Midbrain (tissue), 1 donor: ENCODE measurements around the gene GAPDHS.

Experiments used
- DNase-seq: peaks from one replicate; lab custom pipeline; 2025; lab: John Stamatoyannopoulos, UW

The GAPDHS gene

DNA sequence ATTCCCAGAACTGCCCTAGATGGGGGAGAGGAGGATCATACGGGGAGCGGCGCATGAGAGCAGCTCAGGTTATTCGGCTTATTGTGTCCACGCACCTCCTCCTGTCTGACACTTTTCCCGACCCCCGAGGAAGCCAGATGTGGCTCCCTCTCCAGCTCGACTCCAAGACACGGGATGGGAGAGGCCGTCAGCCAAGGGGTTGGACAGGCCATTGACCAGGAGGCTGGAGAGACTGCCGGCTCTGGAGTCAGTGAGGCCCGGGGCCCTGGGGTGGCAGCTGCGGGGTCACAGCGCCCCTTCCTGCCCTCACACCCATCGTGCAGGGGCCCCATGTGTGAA lies 22.7 kb upstream of the GAPDHS start:
- no peak for DNase-seq

DNA sequence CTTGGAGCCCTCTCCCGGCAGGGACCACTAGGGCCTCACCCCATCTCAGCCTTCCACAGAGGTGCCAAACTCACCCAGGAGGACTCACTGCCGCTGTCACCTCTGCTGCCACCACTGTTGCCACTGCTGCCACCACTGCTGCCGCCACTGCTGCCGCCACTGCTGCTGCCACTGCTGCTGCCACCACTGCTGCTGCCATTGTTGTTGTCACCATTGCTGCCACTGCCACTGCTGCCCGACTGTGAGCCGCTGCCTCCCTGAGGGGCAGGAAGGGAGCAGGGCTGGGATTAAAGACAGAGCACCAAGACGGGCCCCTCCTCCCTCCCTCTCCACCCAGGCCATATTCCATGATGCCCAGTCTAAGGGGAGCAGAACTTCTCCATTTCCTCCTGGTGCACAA lies 21.9 kb upstream of the GAPDHS start:
- DNase-seq = no peak

DNA sequence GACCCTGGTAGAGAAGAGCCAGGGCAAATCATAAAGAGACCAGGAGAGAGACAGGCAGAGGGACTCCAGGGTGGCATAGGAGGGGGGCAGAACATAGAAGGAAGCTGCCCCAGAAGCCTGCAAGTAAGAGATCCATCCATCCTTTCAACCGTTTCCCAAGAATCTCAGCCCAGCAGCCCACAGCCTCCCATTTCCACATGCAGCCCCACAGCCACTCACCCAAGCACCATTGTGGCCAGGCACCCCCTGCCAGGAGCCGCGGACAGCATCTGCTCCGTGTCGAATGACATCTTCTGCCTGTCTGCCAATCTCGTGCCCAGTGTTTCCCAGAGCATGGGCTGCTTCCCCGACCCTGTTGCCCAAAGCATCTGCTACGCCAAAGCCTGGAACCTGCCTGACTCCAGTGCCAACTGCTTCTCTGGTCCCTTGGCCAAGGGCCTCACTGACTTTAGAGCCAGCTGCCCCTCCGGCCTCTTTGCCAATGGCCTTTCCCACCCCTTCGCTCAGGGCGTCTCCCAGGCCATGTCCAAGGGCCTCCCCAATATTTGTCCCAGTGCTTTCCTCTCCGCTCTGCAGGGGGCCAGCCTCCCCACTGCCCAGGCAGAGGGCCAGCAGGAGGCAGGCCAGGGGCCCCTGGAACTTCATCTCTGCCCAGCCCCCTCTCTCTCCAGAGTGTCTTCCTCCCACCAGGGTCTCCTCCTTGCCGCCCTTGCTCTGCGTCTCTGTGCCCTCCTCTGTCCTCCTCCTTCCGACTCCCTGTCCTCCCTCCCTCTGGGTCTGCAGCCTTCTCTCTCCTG lies 20.2 kb upstream of the GAPDHS start:
- no peak for DNase-seq

DNA sequence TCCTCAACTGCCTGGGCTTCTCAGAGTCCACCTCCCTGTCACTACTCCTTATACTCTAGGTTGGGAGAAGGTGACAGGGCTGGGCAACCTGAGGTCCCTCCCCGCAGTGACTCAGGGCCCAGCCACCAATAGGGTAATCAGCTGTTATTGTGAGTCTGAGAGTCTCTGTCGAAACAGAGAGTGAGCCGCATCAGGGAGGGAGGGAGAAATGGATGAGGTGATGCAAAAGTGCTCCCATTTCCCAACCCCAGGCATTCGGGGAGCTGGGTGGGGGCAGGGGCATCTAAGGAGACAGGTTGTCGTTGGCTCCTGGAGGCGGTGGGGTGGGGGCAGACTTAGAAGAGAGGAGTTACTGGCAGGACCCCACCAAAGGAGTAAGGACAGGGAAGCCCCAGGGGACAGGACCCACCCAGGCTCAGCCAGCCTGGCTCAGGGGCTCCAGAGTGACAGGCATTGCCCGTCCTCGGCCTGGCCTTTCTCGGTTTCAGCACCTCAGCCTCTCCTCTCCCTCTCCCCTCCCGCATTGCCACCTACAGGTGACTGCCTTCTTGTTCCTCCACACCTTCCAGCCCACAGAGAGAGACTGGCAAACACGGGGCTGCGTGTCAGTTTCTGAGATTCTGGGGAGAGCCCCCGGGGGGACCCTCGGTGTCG lies 19.5 kb upstream of the GAPDHS start, which contains the start of gene DMKN:
DMKN (minus strand) TSS at position 22 of the 654 bp plus-strand sequence. CDS start 174 bp downstream, outside the sequence.
- DNase-seq = no peak

DNA sequence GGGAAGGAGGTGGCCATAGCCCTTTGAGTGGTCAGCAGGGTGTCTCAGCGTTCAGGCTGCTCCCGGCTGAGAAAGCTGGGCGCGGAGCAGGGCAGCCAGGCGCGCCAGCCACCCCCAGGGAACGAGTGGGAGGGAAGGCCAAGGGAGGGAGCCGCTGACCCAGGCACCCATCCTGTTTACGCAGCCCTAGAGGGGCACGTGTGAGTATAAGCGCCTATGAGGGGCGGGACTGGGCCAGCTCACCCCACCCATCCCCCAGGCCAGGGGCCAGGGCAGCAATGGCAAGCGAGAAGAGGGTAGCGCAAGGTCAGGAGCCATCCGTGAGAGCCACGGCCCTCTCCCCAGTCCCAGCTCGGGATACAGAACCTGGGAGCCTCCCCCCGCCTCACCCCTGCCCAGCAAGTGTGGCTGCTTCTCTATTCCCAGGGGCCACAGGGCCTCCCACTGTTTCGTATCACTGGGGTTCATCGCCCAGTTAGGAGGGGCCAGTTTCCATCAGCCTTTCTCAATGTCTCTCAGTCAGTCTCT lies 18.9 kb upstream of the GAPDHS start:
- no peak for DNase-seq

DNA sequence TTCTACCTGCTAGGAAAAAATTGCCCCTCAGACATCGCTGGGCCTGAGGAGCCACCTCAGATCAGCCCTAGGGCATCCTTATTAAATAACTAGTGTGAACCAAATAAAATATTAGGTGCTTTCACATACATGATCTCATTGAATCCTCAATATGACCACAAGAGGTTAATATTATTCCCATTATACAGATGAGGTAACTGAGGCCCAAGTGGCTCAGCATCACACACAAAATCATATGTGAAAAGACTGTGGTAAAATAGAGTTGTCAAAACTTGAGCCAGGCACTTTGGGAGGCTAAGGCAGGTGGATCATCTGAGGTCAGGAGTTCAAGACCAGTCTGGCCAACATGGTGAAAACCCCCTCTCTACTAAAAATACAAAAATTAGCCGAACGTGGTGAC lies 16.9 kb upstream of the GAPDHS start:
- no peak for DNase-seq

DNA sequence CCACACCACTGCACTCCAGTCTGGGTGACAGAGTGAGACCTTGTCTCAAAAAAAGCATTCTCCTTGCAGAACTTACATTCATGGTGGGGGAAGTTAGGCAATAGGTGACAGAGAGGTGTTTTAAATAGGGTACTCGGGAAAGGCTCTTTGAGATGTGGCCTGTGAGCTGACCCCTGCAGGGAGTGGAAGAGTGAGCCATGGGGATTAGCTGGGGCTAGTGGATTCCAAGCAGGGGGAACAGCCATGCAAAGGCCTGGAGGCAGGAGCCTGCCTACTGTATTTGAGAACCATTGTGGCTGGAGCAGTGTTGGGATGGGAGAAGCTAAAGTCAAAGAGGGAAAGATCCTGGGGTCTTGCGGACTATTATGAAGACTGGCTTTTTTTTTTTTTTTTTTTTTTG lies 15.9 kb upstream of the GAPDHS start:
- no peak for DNase-seq

DNA sequence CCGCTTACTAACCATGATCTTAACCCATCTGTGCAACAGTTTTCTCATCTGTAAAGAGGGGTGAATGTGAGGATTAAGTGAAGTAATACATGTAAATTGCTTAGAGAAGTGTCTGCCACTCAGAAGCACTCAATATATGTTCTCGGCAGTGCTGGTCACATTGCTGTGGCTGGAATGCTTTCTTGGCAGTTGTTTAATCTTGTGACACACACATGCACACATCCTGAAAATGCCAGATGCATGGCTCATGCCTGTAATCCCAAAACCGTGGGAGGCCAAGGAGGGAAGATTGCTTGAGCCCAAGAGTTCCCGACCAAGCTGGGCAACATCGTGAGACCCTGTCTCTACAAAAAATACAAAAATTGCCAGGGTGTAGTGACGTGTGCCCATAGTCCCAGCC lies 14.9 kb upstream of the GAPDHS start:
- DNase-seq = no peak

DNA sequence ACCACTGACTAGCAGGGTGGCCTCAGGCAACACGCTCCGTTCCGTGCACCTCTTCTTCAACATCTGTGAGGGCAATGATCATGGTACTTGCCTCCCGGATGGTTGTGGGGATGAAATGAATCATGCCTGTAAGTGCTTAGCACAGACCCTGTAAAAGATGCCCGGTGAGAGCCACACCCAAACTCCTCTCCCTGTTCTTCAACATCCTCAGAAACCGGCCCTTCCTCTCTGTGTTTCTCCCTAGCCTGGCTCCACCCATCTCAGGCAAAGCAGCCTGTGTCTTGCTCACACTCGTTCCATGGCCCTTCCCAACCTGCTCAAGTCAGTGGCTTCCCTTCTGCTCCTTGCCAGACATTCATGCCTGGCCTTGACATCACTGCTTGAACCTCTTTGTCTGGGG lies 14.0 kb upstream of the GAPDHS start:
- DNase-seq = no peak

DNA sequence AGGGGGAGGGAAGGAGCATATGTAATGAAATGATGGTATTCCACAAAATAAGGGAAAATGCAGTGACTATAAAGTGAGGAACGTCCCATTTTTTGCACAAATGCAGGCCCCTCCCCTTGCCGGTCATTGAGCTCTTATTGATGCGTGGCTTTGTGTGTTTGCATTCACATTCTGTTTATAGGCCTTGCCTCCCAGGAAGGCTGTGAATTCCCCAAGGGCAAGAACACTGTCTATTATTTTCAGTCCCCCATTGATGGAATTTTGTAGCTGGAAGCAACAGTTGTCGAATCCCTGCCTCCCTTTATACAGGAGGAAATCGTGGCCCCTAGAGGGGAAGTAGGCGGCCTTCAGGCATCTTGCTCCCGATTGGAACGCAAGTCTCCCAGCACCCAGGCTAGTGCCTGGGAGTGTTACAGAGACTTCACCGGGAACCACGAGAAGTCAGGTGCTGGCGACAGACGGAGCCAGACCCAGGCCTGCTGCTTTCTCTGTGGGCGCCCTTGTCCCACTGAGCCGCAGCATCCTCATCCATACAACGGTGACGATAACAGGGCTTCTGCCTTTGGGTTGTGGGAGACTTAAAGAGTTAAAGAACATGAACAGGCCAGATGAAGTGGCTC lies 12.0 kb upstream of the GAPDHS start:
- DNase-seq = no peak

DNA sequence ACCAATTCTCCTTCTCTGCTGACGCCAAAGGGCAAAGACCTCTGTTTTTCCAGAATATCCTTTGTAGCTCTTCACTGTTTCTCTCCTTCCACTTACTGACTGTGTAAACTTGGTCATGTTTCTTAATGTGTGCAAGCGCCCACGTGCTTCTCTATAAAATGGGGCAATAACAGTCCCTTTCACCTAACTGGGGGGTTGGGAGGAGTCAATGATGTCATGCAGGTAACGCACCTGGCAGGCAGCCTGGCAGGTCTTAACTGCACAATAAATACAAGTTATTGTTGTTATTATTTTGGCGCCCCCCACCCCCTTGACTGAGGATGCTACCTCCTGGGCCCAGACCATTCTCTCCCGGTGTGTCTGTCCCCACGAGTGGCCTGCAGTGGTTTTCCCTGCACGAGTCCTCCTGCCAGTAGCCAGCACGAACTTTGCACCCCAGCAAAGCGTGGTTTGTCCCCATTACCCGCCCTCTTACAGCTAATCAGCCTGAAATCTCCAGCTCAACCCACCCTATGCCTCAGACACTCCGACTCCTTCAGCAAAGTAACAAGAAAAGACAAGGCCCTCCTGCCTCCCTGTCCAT lies 10.4 kb upstream of the GAPDHS start:
- DNase-seq = no peak

DNA sequence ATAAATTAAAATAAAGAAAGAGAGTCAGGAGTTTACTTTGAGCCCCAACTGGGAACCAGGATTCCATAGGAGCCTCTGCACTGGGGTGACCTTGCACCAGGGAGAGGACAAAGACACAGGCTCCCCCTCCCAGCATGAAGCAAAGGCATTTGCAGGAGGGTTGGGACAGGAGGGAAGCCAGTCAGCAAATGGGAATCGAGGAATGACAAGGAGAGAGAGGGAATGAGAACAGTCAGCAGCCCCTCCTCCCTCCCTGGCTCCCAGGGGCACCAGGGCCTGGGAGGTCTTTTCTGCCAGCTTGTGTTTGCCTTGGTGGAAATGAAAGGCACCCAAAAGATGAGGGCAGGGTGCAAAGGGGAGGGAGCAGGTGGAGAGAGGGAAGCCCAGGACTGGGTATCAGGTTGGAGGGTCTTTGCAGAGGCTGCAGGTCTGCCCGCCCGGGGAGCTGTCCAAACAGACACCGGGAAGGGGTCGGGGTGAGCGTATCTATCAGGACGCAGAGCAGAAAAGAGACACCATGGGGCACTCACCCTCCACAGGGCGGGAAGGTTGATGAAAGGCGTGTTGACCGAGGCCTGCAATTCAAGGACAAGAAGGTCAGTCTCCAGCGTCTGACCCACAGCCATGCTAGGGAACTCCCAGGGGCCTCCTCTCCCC lies 8.9 kb upstream of the GAPDHS start:
- no peak for DNase-seq

DNA sequence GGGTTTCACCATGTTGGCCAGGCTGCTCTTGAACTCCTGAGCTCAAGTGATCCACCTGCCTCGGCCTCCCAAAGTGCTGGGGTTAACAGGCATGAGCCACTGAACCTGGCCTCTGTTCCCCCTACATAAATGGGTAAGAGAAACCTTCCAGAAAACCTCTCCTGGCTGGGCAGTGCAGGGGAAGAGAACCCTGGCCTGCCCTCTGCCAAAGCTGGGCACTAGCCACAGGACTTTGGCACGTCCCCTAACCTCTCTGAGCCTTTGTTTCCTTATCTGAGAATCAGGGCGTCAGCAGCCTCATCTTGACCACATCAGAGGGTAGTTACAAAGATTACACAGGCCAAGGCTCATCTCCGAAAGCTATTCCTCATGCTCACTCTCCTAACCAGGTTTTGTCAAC lies 7.4 kb upstream of the GAPDHS start:
- no peak for DNase-seq

DNA sequence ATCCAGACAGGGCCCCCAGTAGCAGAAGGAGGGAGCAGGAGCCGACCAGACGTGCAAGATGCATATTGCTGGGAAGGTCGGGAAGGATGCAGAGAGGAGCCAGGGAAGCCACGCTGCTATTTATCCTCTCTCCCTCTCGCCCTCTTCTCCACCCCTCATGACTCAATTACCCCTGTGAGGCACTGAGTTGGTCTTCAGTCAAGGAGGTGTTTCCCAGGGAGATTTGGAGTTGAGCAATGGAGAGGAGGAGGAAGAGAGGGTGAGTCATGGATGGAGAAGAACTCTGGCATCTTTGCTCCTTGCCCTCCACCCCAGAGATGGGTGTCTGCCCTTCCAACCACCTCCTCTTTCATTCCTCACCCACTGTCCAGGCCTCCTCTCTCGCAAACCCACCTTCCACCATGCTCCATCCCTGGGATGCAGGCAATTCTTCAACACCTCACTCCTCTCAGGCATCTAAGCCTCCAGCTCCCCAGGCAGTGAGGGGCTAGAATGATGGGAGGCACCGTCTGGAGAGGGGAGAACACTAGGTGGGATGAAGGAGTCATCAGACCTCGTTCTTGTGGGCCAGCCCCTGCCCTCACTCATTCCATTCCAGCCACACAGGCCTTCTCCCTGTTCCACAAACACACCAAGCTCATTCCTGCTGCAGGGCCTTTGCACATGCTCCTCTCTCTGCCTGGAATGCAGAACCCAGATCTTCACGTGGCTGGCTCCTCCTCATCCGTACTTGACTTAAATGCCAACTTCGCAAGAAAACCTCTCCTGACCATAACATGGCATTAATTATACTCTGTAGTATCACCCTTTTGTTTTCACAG lies 4.8 kb upstream of the GAPDHS start, which contains the start of gene SBSN:
SBSN (minus strand) TSS at position 94 of the 821 bp plus-strand sequence; CDS start at position 64, 30 bp downstream.
- no peak for DNase-seq

DNA sequence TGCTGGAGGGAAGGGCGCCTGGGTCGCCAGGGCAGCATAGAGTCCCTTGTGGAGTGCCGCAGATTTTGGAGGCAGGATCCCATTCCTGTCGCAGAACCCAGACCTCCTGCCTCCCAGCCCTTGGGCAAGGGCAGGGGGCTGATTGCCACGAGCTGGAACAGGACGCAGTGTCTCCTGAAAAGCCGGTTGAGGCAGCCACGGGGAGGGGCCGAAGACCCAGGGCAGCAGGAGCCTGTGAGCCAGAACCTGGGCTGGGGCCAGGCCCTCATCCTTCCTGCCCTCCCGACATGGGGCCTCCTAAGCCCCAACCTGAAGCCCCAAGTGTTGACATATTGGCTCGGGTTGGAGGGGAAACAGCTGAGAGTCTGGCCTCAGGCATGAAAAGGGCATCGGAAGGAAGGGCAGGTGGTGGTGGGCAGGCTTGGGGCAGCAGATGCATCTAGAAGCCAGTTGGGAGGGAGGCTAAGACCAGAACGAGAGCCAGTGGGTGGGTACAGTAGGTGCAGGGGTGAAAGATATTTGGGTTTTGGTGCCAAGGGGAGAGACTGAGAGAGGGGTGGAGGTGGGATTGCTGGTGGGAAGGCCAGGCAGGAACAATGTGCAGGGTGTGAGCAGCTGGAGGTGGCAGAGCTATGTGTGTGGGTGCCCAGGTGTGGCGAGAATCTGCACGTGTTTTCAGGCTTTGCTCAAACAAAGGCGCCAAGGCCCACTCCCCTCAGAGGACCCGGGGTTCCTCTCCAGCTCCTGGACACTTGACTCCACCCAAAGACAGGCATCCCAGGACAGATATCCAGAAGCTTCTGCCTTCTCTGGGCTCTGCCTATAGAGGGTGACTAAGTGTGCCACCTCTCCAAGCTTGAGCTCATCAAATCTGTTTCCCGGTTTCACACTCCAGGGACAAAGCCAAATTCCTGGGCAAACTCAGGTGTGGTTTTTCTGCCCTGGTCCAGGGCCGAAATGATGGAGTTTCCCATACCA lies 3.7 kb upstream of the GAPDHS start:
- DNase-seq = no peak

DNA sequence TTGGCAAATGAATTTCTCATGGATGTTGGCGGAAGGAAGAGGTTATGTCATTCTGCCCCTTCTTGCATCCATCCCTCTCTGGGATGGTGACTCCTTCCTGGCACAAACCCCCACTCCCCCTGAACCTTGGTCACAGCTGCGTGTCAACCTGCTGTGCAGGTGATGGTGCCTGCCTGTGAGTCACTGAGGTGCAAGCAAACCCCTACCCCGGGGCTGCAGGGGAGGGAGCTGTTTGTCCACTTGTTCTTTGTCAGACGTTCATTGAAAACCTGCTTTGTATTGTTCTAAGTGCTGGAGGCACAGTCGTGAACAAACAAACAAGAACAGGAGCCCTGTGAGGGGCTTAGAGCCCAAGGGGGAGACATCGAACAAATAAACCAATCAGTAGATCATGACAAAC lies 2.0 kb upstream of the GAPDHS start:
- DNase-seq = no peak

DNA sequence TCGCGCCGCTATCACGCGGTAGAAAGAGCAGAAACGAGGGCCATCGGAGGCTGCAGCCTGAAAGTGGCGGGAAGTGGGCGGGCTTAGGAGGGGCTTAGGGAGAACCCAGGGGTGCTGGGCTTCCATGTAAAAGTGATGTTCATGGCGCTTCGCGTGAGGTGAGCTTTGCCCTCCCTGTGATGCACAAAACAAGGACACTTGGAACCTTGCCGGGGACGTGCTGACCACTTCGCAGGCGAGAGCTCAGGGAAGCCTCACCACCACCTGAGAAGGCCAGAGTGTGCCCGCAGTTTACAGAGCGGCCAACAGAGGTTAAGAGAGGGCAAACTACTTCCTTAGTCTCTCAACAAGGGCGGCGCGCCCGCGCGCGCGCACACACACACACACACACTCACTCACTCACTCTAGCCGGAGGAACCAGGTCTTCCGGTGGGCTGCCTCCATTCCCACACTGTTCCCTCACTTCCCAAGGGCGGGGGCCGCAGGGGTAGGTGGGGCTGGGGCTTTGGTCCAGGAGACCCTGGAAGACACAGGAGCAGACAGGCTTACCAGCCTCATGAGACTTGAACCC lies 651 bp downstream of the GAPDHS start:
- no peak for DNase-seq

DNA sequence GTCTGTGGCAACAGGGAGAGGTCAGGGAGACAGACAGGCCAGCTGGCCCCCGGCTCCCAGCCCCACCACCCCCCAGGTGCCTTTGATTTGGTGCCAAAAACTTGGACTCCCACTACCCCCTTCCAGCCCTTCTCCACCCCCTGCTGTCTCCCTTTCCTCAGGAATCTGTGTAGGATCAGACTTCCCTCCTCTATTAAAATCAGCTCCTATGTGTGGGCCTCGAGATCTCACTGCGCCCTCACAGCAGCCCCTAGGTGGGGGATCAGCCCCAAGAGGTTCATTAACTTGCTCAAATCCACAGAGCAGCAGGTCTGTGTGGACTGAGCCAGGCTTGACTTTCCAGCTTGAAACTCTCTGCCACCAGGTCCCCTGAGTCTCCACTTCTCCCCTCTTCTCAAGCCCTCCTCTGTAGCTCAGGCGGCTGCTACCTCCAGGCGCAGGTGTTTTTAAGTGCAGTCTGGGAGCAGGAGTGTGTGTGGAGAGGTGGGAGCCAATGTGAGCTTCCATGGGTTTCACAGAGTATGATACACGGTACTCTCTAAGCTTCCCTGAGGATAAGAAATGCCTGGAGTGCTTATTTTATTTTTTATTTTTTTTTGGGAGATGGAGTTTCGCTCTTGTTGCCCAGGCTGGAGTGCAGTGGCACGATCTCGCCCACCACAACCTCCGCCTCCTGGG lies 1.7 kb downstream of the GAPDHS start:
- no peak for DNase-seq

DNA sequence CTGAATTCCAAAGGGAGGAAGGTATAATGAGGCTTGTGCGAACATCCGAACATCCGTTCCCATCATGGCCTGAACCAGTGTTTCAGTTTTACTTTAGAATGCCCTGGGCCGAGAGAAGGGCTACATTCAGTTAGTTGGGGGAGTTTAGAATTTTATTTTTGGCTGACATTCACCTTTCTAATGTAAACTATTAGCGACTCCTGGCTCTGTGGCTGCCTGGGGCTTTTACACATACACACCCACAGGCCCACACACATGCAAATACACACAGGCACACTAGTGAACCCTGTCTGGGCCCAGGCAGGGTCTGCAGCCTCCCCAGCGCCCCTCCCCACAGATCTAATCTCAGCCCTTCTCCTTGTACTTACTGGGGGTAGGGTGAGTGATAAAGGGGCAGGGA lies 6.1 kb downstream of the GAPDHS start:
- no peak for DNase-seq
